Pancreas (tissue), 10 donors: ENCODE measurements around the gene IL7R. TPM values are rescaled to one million over a fixed set of nuclear protein-coding genes. Genes with fewer than 3 reads are reported as not detected.
A peak's percentile ranks its signal among the peaks of the same experiment; 100 is the strongest.

Experiments used
- ATAC-seq, 4 donors: fragments of 200-7000 bp; cut with Tn5 transposase; one replicate each; pipeline versions ENCODE4 v1.8.0 to v1.9.1; 2020; ENCODE audit warnings: mild to moderate bottlenecking in 4 of 4, moderate library complexity in 4 of 4
- DNase-seq, 6 donors: peaks; one replicate each; pipeline ENCODE4 v3.0.0-alpha.2; 2020
- FAIRE-seq: peaks from 2 replicates; lab custom pipeline; 2012; peaks lifted over from hg19 to GRCh38; lab: Jason Lieb, UNC
- H3K27ac ChIP-seq, 4 donors: fragments of 200-600 bp; sonication (generic); 1 replicate in 3 of 4; 2 replicates in 1 of 4; pipeline versions ENCODE4 v1.5.0 to v1.8.0; 2020
- H3K27me3 ChIP-seq, 4 donors: fragments of 200-600 bp; one replicate each; pipeline ENCODE4 v1.8.0; 2021
- H3K36me3 ChIP-seq, 3 donors: fragments of 200-600 bp; sonication (generic) in 1 of 3; one replicate each; pipeline versions ENCODE4 v1.5.0 to v1.8.0; 2020 to 2021
- H3K4me1 ChIP-seq, 3 donors: fragments of 200-600 bp; one replicate each; pipeline ENCODE4 v1.8.0; 2021
- H3K4me3 ChIP-seq, 4 donors: fragments of 200-600 bp; sonication (generic) in 2 of 4; one replicate each; pipeline versions ENCODE4 v1.5.0 to v1.8.0; 2020 to 2021
- H3K9me3 ChIP-seq, 4 donors: fragments of 200-600 bp; one replicate each; pipeline ENCODE4 v1.8.0; 2021
- WGBS, 2 donors: extraction: QIAGEN DNeasy Blood & Tissue Kit; methylation state at CpG; one replicate each; pipeline ENCODE4 v1.1.7; 2013; 5-methylcytosine and 5-hydroxymethylcytosine counted together
- intact Hi-C, 3 donors: fragments of 100-400 bp; cut with DNase I; formaldehyde crosslinking; loops; one replicate each; pipeline versions ENCODE4 v1.11.1 to v1.14.2; 2022
- polyA plus RNA-seq, 2 donors: library from polyadenylated mRNA; stranded (reverse); fragments of 200-250 nt; gene quantifications; one replicate each; pipeline ENCODE4 v1.2.3, GENCODE V29; 2013
- total RNA-seq, 6 donors: library from RNA; stranded (reverse); fragmentation: NEBNext Ultra II Directional in 4 of 6; extraction: Animal tissue kit (Norgen Biotek cat#: 25700) in 4 of 6; gene quantifications; one replicate each; pipeline versions ENCODE4 v1.2.1 to v1.2.4, GENCODE V29; 2021 to 2023
- TF ChIP-seq, protein P1 (sequence below), 4 donors: fragments of 200-600 bp; sonication (generic) in 3 of 4; IDR thresholded peaks; one replicate each; pipeline versions ENCODE4 v1.5.0 to v1.8.0; 2021; ENCODE audit warnings: antibody characterized with exemption in 4 of 4
- donor health status: healthy with polysubstance abuse.
- donor health status: DM: no; HTN: no; CAD: no; lungs with moderate emphysema.
- donor health status: DM: no; HTN: no; CAD: no.
- donor health status: control.
- donor health status: control.
- donor health status: Bipolar disorder and iron deficiency.
- donor health status: DM: yes; HTN: yes; CAD: no.
- donor health status: DM: no; HTN: no; CAD: no.
- donor health status: DM: no; HTN: no; CAD: no.
- donor health status: DM: yes; HTN: yes; CAD: no.

IL7R gene
- total and polyA plus RNA-seq, 8 donors, result 0.04 to 3.9 (median 1.3) TPM

DNA sequence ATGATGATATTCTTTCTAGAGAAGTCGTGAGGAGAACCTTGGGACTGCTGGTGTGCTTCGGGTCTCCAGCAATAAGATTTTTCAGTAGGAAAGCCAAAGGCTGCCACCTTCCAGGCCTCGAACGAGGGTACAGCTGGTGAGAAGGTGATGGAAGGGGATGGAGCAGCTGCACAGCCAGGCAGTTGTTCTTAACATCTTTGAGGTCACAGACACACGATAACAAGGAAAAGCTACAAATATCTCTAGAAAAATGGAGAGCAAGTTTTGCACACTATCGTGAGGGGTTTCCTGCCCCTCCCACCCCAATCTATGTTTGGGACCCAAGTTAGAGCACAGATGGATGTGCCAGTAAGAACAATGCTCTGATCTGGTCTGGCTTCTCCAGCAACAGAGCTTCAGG is 6.8 kb upstream of the IL7R start:
- 65 to 76% methylated on average over 6 of the region's 6 CpGs for WGBS, 2 donors
- H3K27ac ChIP-seq, result no peak overlapping the region
- H3K4me3 ChIP-seq, result no peak overlapping the region
- H3K36me3 ChIP-seq, result no peaks in the 10 kb centered on the region
- DNase-seq, result no peak
- ATAC-seq, result no peak
- TF ChIP-seq, protein P1, sequence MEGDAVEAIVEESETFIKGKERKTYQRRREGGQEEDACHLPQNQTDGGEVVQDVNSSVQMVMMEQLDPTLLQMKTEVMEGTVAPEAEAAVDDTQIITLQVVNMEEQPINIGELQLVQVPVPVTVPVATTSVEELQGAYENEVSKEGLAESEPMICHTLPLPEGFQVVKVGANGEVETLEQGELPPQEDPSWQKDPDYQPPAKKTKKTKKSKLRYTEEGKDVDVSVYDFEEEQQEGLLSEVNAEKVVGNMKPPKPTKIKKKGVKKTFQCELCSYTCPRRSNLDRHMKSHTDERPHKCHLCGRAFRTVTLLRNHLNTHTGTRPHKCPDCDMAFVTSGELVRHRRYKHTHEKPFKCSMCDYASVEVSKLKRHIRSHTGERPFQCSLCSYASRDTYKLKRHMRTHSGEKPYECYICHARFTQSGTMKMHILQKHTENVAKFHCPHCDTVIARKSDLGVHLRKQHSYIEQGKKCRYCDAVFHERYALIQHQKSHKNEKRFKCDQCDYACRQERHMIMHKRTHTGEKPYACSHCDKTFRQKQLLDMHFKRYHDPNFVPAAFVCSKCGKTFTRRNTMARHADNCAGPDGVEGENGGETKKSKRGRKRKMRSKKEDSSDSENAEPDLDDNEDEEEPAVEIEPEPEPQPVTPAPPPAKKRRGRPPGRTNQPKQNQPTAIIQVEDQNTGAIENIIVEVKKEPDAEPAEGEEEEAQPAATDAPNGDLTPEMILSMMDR (IDR thresholded peaks at IDR 0.05), result no peak
- intact Hi-C loops, result no loop called here
- no peaks in the 10 kb centered on the region for H3K27me3 ChIP-seq
- FAIRE-seq, result no peak
- H3K9me3 ChIP-seq, result no peaks in the 10 kb centered on the region
- H3K4me1 ChIP-seq, result no peaks in the 10 kb centered on the region

DNA sequence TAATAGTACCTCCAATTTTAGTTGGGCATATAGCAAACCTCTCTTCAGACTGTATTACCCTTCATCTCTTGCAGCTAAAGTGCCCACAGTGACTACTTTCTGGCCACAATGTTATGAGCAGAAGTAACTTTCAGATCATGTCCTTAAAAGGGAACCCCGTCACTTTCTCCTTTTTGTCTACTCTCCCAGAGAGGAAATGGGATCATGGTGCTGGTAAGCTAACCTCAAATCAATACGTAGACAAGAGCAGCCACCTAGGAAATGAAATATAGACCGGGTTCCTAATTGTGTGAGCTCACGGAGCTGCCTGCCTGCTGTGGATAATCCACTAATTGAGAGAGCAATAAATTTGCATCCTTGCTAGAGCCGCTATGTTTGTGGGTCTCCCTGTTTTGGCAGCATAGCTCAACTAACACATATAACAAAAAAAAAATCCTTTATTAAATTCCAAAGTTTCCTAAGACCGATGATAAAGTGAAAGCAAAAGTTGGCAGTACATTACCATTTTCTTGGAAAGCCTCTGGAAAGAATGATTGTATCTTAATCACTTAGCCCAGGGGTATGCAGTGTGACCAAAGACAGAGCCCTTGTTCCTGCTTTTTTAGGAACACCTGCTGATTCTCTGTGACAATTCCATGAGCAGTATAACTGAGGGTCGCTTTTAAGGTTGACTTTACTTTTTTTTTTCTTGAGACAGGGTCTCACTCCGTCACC is 5.6 kb upstream of the IL7R start:
- TF ChIP-seq, protein P1 (IDR thresholded peaks at IDR 0.05), result no peak
- H3K9me3 ChIP-seq, result no peaks in the 10 kb centered on the region
- no peak overlapping the region for H3K27ac ChIP-seq
- H3K4me3 ChIP-seq, result peak overlapping the region in 1 of 4 donors; percentile 12
- no peaks in the 10 kb centered on the region for H3K4me1 ChIP-seq
- WGBS, 2 donors, result 53 to 62% methylated on average over 8 of the region's 8 CpGs
- FAIRE-seq (no peak), ATAC-seq (no peak), DNase-seq (no peak)
- intact Hi-C loops, result no loop called here
- H3K27me3 ChIP-seq, result no peaks in the 10 kb centered on the region
- no peaks in the 10 kb centered on the region for H3K36me3 ChIP-seq

DNA sequence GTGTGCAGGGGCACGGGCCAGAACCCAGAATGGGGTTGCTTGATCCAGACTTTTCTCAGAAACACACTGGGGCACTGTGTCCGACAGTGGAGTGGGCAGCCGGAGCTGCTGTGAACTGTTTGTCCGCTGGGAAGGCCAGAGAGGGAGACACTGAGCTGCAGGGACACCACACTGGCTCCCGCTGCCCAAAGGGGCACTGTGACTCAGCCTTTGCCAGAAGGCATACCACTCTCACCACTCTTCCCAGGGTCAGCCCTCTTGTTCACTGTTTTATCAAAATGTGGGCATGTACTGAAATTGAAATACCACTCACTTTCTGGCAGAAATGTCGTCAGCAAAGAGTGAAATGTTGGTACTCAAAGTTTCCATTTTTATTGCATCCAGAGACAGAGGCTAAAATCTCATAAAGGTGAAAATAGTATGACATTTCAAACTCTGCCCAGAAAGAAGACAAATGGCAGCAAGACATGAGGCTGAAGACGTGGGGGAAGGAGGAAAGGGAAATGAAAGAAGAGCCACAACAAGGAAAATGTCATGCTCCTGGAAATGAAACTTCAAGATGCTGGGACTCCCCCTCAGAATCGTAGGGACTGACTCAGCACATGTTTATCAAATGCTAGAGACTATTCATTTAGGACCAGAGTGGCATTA is 4.5 kb upstream of the IL7R start:
- intact Hi-C loops, result no loop called here
- no peaks in the 10 kb centered on the region for H3K9me3 ChIP-seq
- FAIRE-seq (no peak), ATAC-seq (no peak), DNase-seq (no peak)
- TF ChIP-seq, protein P1 (IDR thresholded peaks at IDR 0.05), result no peak
- H3K4me3 ChIP-seq, result no peak overlapping the region
- no peak overlapping the region for H3K27ac ChIP-seq
- no peaks in the 10 kb centered on the region for H3K27me3 ChIP-seq
- H3K4me1 ChIP-seq, result no peaks in the 10 kb centered on the region
- H3K36me3 ChIP-seq, result no peaks in the 10 kb centered on the region
- 56 to 74% methylated on average over 8 of the region's 8 CpGs for WGBS, 2 donors

DNA sequence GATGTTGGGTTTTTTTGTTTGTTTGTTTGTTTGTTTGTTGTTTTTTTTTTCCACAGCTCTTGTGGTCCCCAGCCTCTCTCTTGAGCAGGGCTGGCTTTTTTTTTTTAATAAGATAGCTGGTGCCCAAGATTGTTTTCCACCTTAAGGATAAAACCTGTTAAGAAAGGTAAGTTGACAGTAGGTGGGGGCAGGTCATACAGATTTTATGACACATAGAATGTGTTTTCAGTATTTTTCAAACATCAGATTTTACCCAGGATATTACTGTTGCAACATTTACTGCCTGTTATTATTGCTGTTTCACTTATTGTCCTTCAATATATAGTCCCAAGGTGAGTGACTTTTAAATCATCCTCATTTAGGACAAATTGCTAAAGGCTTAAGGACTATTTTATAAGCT is 3.9 kb upstream of the IL7R start:
- FAIRE-seq, result no peak

More for the DNA sequence above, 3.9 kb upstream of the IL7R start:
- no peak for ATAC-seq
- DNase-seq, result no peak
- no peaks in the 10 kb centered on the region for H3K9me3 ChIP-seq
- H3K27me3 ChIP-seq, result no peaks in the 10 kb centered on the region
- H3K4me3 ChIP-seq, result no peak overlapping the region
- no peaks in the 10 kb centered on the region for H3K36me3 ChIP-seq
- intact Hi-C loops, result no loop called here
- no peaks in the 10 kb centered on the region for H3K4me1 ChIP-seq
- TF ChIP-seq, protein P1 (IDR thresholded peaks at IDR 0.05), result no peak
- no peak overlapping the region for H3K27ac ChIP-seq
